Testis (tissue), 2 donors: ENCODE data around the gene FCHSD2.

ENCODE experiments used
- POLR2A ChIP-seq: fragments of 450-650 bp; IDR thresholded peaks from one replicate; pipeline ENCODE4 v1.6.1; 2017; ENCODE audit warnings: antibody characterized with exemption, mild to moderate bottlenecking, moderate library complexity
- TF ChIP-seq, protein P1 (sequence below), 3 experiments: fragments of 450-650 bp in 2 of 3; fragments of 200-600 bp in 1 of 3; sonication (generic) in 1 of 3; IDR thresholded peaks; one replicate each; pipeline ENCODE4 v1.5.1; 2016 to 2019; ENCODE audit warnings: antibody characterized with exemption in 3 of 3, mild to moderate bottlenecking in 2 of 3, moderate library complexity in 1 of 3

- TF ChIP-seq POLR2A, result no peak
- TF ChIP-seq, protein P1, sequence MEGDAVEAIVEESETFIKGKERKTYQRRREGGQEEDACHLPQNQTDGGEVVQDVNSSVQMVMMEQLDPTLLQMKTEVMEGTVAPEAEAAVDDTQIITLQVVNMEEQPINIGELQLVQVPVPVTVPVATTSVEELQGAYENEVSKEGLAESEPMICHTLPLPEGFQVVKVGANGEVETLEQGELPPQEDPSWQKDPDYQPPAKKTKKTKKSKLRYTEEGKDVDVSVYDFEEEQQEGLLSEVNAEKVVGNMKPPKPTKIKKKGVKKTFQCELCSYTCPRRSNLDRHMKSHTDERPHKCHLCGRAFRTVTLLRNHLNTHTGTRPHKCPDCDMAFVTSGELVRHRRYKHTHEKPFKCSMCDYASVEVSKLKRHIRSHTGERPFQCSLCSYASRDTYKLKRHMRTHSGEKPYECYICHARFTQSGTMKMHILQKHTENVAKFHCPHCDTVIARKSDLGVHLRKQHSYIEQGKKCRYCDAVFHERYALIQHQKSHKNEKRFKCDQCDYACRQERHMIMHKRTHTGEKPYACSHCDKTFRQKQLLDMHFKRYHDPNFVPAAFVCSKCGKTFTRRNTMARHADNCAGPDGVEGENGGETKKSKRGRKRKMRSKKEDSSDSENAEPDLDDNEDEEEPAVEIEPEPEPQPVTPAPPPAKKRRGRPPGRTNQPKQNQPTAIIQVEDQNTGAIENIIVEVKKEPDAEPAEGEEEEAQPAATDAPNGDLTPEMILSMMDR (IDR thresholded peaks at IDR 0.05), result no peak
Observed at GRCh38 chr11:73072935-73073481, 69.1 kb downstream of the FCHSD2 start.
